Lower leg skin (tissue), 3 donors: ENCODE results near the gene RACGAP1.

Experiments used
- CTCF ChIP-seq, 3 donors: fragments of 450-650 bp; IDR thresholded peaks; one replicate each; pipeline ENCODE4 v1.5.1; 2016; ENCODE audit warnings: antibody characterized with exemption in 3 of 3, mild to moderate bottlenecking in 3 of 3, moderate library complexity in 2 of 3
- POLR2A ChIP-seq, 2 donors: fragments of 450-650 bp; IDR thresholded peaks; one replicate each; pipeline ENCODE4 v1.6.1; 2016 to 2017; ENCODE audit warnings: antibody characterized with exemption in 2 of 2, mild to moderate bottlenecking in 1 of 2, moderate library complexity in 1 of 2

GRCh38 chr12:49964849-49965624, 60.3 kb downstream of the RACGAP1 start:
- TF ChIP-seq POLR2A (IDR thresholded peaks at IDR 0.05), result no peak
- no peak for TF ChIP-seq CTCF (IDR thresholded peaks at IDR 0.05)
